HUDEP-2 (cell line): ENCODE data around the gene PRKN.
A peak's percentile ranks its signal among the peaks of the same experiment; 100 is the strongest.

ENCODE experiments used
- DNase-seq, 76 experiments: peaks; one replicate each; lab custom pipeline; 2025; ENCODE audit not compliant: unreplicated experiment in 76 of 76; lab: John Stamatoyannopoulos, UW

The PRKN gene

DNA sequence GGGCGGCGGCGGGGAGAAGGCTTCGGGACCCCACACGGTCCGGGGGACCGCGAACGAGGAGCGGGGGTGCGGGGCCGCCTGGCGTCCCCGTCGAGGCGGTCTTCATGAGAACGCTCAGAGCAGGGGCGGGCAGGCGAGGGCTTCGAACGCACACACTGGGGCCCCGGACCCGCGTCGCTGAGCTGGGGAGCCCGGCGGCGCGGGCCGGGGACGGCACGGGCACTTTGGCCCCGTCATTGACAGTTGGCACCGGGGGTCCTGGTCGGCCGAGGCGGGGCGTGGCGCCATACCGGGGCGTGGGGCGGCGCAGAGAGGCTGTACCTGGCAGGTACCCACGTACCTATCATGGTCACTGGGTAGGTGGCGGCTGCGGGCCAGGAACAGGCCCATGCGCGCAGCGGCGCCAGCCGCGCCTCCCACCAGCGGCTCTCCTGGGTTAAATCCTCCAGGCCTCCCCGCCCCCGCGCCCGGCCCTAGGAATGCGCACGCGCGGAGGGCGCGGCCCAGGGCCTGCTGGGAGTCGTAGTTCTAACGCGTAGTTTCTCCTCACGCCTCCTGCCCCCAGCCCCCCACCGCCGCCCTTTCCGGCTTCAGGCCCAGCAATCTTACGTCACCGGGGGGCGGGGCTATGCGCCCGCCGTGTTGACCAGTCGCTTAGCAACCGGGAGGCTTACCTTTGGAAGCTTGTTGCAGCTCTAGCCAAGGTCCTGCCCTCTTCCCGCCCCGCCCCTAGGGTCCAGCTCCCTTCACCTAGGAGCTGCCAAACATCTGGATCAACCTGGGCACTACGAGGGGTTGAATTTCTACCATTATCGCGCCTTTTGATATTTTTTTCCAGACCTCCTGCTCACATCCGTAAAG, at the start of gene PRKN, which contains the start of gene PACRG:
TSS of gene PRKN (minus strand) at position 445 of the 861 bp plus-strand sequence.
TSS of gene PACRG (plus strand) at position 653 of the 861 bp plus-strand sequence.
- peak in 75 of 76 experiments; percentile 37 to 99 (median 96) for DNase-seq

DNA sequence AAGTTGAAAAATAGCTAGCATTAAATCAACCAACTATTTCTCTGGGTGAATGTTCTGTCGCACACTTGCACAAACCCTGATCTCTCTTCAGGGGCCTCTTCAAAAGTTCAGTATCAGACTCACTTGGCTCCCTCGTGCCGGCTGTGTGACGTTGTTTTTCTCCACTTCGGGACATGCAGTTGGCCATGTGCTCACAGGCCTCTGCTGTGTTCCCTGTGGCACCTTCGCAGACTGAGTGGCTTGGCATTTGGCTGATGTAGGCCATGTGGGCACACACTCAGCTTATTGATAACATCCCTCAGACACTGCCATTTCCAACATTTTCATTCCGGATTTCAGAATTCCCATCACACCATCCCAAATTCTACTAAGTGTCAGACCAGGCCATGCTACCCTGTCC, 49.5 kb upstream of the PRKN start:
- no peak for DNase-seq

- no peak for DNase-seq
Observed at GRCh38 chr6:162773996-162774395, 46.4 kb upstream of the PRKN start.

DNA sequence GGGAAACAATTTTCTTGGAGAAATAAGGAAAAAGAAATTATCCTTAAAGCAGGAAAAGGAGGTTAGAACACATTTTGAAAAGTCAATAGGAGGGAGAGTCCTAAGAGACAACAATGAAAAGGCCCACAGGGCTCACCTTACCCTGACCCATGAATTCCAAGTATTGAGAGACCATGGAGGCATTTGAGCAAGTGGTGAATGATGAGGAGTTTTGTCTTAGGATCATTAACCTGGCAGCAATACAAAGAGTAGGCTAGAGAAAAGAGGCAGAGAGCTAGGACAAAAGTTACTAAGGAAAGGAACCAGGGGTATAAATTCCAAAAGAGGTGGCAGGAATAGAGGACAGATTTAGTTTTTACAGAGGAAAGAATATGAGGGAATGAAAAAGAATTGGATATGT, 44.9 kb upstream of the PRKN start:
- no peak for DNase-seq

DNA sequence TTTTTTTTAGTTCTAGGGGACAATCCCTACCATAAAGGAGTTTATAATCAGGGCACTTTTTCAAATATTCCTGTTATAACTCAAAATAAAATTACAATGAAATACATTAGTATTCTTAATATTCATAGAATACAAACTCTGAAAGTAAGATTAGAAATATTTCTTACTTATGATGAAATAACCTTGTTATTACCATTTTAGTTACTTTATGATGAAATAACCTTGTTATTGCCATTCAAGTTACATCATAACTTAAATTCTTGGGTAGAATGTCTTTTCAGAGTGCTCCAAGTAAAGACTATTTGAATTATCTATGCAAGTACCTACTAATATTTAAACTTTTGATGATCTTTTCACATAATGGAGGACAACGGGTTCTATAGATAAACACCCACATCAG, 43.4 kb upstream of the PRKN start:
- no peak for DNase-seq

DNA sequence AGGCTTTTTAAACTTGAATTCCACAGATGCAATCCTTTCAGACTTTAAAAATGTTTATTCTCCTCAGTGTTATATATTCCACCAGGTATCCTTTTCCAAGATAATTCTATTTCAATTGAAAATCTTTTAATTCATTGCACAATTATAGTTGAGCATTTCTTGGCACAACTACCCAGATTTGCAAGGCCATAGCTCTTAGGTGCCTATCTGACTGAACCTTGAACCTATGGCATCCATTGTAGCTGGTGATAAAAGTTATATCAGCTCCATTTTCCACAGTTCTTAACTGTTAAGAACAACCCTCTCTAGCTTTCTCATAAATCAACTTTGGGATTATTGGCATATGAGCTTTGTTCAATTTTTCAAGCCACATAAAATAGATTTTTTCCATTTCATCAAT, 42.6 kb upstream of the PRKN start:
- DNase-seq = no peak

- DNase-seq = no peak
Observed at GRCh38 chr6:162753775-162754174, 26.2 kb upstream of the PRKN start.

- no peak for DNase-seq
Observed at GRCh38 chr6:162751211-162751859, 23.8 kb upstream of the PRKN start.

DNA sequence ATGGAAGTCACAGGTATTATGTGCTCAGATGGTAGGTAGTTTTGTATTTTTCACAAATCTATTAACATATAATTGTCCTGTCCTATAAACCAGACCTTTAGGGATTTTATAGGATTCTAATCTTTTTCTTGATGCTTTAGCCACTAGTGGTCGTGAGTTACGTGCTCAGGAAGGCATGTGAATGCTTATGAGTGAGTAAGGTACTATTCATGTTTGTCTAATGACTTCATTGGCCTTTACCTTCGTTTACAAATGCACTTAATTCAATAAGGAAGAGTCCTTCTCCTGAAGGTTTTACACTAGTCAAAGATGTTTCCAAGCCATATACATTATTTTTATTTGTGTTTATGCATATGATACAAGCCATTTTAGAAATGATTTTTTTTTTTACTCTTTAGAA, 23.2 kb upstream of the PRKN start:
- no peak for DNase-seq

GRCh38 chr6:162736961-162737360, 9.4 kb upstream of the PRKN start:
- peak in 1 of 76 experiments; percentile 6 for DNase-seq

DNA sequence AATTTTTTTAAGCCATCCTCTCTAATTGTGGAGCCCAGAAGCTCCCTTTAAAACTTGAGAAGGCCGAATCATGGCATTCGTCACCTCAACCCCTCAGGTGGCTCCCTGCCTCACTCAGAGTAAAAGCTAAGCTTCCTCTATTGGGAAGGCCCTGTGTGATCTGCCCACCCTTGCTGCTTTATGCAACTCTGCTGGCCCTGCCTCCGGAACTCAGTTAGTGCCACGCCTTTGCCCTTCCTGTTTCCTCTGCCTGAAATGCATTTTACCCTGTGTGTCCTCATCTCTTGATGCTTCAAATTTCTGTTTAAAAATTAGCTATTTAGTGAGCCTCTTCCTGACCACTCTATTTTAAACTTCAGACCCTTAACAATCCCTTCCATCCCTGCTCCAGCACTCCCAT, 5.9 kb upstream of the PRKN start:
- DNase-seq = no peak

GRCh38 chr6:162730502-162730901, 2.9 kb upstream of the PRKN start:
- DNase-seq = no peak

DNA sequence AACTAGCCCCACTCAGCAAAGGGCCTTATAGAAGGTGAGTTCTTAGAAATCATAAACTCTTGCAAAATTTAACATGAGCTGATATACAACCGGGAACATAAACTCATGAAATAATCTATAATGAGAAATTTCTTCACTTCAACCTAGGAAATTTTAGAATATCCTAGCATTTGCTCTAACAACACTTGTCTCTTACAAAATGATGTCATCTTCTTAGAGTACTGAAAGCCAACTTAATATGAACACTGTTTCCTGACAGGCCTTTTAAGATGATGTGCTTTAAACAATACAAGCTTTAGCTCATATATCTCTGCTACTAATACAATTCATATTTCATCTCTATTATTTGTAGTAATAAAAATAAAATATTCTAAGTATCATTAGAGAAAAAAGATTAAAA, 1.1 kb upstream of the PRKN start:
- DNase-seq = no peak

DNA sequence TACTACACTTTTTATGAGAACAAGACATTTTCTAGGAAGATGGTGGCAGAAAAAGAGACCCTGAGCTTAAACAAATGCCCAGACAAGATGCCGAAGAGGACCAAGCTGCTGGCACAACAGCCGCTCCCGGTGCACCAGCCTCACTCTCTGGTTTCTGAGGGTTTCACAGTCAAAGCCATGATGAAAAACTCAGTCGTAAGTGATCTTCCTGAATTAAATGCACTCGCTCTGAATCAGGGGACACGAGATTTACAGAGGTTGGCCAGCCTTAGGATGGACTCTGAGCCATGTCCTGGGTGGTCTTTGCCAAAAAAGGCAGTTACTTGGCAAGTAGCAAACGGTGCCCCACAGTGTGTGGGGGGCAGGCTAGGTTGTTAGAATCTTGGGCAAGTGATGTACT, 631 bp upstream of the PRKN start:
- peak in 1 of 76 experiments; percentile 2 for DNase-seq

- DNase-seq = peak in 3 of 76 experiments; percentile 9 to 16 (median 16)
Observed at GRCh38 chr6:162726947-162727321, 632 bp downstream of the PRKN start.

DNA sequence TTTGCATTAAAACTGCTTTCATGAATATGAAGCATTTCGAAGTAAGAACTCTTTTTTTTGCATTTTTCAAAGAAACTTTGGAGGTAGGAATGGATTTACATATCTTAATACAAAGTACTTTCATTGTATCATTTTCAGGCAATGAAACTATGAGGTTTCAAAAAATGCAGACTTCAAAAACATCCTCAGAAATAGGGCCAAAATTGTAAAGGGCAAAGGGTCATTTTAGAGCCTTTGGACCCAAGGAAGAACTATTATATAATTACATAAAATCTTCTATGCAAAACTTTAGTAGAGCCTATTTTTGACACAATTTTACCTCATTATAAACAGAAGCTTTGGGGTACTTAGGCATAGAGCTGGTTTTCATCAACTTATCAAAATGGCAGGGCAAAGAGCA, 4.9 kb downstream of the PRKN start:
- DNase-seq = no peak

DNA sequence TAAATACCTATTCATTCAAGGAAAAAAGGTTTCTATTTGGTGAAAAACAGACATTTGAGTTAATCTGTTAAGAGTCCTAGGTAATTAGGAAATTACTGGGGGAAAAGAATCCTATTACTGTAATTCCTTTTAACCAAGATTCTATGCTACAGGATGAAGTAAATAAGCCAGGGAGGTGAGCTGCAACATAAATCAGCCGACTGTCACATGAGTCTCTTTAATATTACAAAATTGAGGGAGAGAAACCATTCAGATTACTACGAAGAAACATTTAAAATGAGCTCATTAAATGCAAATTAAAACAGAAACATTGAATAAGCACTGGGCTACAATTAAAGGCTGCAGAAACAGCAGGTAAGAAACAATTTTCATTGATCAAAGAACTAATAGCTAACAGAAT, 5.3 kb downstream of the PRKN start:
- DNase-seq = no peak

DNA sequence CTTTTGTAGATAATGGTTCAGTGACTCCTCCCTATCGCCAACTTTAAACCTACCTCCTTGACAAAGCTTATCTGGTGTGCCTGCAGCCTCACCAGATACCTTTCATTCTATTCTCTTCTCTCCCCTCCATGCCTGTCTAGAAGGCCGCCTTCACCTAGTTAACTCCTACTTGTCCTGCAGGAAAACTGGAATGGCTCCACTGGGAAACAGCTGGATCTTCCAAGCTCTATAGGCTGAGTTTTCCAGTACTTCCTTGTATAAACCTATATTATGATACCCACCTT, 6.2 kb downstream of the PRKN start:
- no peak for DNase-seq

- DNase-seq = no peak
Observed at GRCh38 chr6:162719528-162719927, 8.0 kb downstream of the PRKN start.

- DNase-seq = no peak
Observed at GRCh38 chr6:162715601-162716000, 12.0 kb downstream of the PRKN start.

GRCh38 chr6:162713974-162714780, 13.4 kb downstream of the PRKN start:
- no peak for DNase-seq

- no peak for DNase-seq
Observed at GRCh38 chr6:162712694-162713093, 14.9 kb downstream of the PRKN start.
